ENCODE measurements around the gene BMI1.
"Not testable (repeated sequence)": the region's sequence is repeated elsewhere in the genome, so short reads cannot be mapped to it uniquely, and the experiment has no call there.

BMI1 gene

DNA sequence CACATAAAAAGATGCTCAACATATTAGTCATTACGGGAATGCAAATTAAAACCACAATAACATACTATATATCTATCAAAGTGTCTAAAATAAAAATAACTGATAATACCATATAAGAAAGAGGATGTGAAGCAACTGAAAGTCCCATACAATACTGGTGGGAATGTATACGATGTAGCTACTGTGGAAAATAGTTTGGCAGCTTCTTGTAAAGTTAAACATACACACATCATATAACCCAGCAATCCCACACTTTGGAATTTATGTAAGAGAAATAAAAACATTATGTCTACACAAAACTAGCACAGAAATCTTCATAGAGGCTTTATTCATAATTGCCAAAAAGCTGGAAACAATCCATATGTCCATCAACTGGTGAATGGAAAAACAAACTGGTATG, 15.2 kb upstream of the BMI1 start (continued):
- TF ChIP-seq ZFP3 (CRISPR knock-in tag; IDR thresholded peaks at IDR 0.05) (no peak), GLIS3 (CRISPR knock-in tag; IDR thresholded peaks at IDR 0.05) (no peak), ESRRG (CRISPR knock-in tag; IDR thresholded peaks at IDR 0.05) (no peak), TCF4 (CRISPR knock-in tag; IDR thresholded peaks at IDR 0.05; ENCODE audit: borderline replicate concordance) (no peak), SNAI2 (CRISPR knock-in tag; IDR thresholded peaks at IDR 0.05) (no peak), ZNF70 (CRISPR knock-in tag; IDR thresholded peaks at IDR 0.05) (no peak)
- TF ChIP-seq, protein P1, sequence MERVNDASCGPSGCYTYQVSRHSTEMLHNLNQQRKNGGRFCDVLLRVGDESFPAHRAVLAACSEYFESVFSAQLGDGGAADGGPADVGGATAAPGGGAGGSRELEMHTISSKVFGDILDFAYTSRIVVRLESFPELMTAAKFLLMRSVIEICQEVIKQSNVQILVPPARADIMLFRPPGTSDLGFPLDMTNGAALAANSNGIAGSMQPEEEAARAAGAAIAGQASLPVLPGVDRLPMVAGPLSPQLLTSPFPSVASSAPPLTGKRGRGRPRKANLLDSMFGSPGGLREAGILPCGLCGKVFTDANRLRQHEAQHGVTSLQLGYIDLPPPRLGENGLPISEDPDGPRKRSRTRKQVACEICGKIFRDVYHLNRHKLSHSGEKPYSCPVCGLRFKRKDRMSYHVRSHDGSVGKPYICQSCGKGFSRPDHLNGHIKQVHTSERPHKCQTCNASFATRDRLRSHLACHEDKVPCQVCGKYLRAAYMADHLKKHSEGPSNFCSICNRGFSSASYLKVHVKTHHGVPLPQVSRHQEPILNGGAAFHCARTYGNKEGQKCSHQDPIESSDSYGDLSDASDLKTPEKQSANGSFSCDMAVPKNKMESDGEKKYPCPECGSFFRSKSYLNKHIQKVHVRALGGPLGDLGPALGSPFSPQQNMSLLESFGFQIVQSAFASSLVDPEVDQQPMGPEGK (CRISPR knock-in tag; IDR thresholded peaks at IDR 0.05; ENCODE audit: borderline replicate concordance) = no peak

DNA sequence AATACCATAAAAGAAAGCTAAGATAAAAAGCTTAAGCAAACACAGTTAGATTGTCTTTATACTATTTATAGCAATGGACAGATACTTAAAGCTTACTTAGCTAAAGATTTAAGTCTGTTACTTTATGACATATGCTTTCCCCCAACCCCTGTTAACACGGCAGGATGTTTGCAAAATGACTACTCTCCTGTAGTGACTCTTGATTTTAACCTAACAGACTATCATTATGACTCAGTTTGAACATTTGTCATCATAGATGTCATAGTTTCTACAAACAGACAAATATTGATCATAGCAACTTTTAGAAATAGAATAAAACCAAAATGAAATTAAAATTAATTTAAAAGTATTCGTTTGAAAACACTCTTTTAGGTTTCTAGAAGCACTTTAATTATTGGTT, 12.5 kb upstream of the BMI1 start:
- TF ChIP-seq GLIS3 (CRISPR knock-in tag; IDR thresholded peaks at IDR 0.05) (no peak), CSDC2 (CRISPR knock-in tag; IDR thresholded peaks at IDR 0.05) (no peak), ZNF565 (CRISPR knock-in tag; conservative IDR thresholded peaks at IDR 0.05; ENCODE audit: low read depth) (no peak), ZC3H10 (CRISPR knock-in tag; IDR thresholded peaks at IDR 0.05) (no peak), ESRRG (CRISPR knock-in tag; IDR thresholded peaks at IDR 0.05) (no peak), TCF4 (CRISPR knock-in tag; IDR thresholded peaks at IDR 0.05; ENCODE audit: borderline replicate concordance) (no peak), ZNF70 (CRISPR knock-in tag; IDR thresholded peaks at IDR 0.05) (no peak), PPARA (CRISPR knock-in tag; IDR thresholded peaks at IDR 0.05; ENCODE audit: borderline replicate concordance) (no peak), TOX (CRISPR knock-in tag; IDR thresholded peaks at IDR 0.05; ENCODE audit: borderline replicate concordance) (no peak), RARB (CRISPR knock-in tag; IDR thresholded peaks at IDR 0.05) (no peak), BACH2 (CRISPR knock-in tag; IDR thresholded peaks at IDR 0.05; ENCODE audit: borderline replicate concordance) (no peak), ZNF8 (CRISPR knock-in tag; IDR thresholded peaks at IDR 0.05) (no peak), SNAI2 (CRISPR knock-in tag; IDR thresholded peaks at IDR 0.05) (no peak)
- TF ChIP-seq, protein P2, sequence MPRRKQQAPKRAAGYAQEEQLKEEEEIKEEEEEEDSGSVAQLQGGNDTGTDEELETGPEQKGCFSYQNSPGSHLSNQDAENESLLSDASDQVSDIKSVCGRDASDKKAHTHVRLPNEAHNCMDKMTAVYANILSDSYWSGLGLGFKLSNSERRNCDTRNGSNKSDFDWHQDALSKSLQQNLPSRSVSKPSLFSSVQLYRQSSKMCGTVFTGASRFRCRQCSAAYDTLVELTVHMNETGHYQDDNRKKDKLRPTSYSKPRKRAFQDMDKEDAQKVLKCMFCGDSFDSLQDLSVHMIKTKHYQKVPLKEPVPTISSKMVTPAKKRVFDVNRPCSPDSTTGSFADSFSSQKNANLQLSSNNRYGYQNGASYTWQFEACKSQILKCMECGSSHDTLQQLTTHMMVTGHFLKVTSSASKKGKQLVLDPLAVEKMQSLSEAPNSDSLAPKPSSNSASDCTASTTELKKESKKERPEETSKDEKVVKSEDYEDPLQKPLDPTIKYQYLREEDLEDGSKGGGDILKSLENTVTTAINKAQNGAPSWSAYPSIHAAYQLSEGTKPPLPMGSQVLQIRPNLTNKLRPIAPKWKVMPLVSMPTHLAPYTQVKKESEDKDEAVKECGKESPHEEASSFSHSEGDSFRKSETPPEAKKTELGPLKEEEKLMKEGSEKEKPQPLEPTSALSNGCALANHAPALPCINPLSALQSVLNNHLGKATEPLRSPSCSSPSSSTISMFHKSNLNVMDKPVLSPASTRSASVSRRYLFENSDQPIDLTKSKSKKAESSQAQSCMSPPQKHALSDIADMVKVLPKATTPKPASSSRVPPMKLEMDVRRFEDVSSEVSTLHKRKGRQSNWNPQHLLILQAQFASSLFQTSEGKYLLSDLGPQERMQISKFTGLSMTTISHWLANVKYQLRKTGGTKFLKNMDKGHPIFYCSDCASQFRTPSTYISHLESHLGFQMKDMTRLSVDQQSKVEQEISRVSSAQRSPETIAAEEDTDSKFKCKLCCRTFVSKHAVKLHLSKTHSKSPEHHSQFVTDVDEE (CRISPR knock-in tag; IDR thresholded peaks at IDR 0.05) = no peak
- TF ChIP-seq, protein P1 (CRISPR knock-in tag; IDR thresholded peaks at IDR 0.05; ENCODE audit: borderline replicate concordance) = no peak
- TF ChIP-seq, protein P3, sequence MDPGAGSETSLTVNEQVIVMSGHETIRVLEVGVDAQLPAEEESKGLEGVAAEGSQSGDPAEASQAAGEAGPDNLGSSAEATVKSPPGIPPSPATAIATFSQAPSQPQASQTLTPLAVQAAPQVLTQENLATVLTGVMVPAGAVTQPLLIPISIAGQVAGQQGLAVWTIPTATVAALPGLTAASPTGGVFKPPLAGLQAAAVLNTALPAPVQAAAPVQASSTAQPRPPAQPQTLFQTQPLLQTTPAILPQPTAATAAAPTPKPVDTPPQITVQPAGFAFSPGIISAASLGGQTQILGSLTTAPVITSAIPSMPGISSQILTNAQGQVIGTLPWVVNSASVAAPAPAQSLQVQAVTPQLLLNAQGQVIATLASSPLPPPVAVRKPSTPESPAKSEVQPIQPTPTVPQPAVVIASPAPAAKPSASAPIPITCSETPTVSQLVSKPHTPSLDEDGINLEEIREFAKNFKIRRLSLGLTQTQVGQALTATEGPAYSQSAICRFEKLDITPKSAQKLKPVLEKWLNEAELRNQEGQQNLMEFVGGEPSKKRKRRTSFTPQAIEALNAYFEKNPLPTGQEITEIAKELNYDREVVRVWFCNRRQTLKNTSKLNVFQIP (CRISPR knock-in tag; IDR thresholded peaks at IDR 0.05; ENCODE audit: borderline replicate concordance, low read depth) = no peak
- TF ChIP-seq, protein P4, sequence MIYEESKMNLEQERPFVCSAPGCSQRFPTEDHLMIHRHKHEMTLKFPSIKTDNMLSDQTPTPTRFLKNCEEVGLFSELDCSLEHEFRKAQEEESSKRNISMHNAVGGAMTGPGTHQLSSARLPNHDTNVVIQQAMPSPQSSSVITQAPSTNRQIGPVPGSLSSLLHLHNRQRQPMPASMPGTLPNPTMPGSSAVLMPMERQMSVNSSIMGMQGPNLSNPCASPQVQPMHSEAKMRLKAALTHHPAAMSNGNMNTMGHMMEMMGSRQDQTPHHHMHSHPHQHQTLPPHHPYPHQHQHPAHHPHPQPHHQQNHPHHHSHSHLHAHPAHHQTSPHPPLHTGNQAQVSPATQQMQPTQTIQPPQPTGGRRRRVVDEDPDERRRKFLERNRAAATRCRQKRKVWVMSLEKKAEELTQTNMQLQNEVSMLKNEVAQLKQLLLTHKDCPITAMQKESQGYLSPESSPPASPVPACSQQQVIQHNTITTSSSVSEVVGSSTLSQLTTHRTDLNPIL (CRISPR knock-in tag; IDR thresholded peaks at IDR 0.05; ENCODE audit: low read depth) = no peak
- no peak for ATAC-seq

DNA sequence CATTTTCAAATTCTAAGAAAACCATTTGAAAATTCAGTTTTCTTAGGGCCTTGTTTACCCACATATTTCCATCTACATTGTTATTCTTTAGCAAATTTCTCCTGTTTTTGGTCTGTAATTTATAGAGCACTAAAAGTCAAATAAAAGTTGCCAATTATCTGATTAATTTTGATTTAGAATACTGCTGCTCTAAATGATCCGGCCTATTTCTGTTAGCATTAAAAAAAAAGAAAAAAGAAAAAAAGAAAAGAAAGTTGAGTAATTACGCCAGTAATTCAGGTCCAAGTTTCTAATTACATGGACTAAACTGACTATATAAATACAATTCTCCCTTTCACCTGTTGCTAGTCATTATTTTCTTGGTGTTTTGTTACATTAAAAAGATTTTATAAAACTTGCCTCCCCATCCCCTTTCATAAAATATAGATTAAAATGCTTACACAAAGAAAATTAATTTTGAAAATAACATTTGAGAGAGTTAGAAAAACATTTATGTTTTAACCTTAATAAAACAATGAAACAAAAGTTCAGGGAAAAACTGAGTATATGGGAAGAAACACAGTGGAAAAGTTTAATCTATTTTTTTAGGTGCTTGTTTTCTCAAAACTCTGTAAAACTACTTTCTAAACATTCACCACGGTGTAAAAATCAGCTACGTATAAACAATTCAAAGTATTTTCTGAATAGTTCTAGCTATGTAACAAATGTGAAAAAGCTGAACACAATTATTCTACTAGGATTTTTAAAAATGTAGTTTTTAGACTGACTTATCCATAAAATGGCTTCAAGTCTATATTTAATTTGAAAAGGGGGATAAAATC, 11.5 kb upstream of the BMI1 start:
- ATAC-seq = no peak
- TF ChIP-seq RARB (CRISPR knock-in tag; IDR thresholded peaks at IDR 0.05) = no peak
- TF ChIP-seq PPARA (CRISPR knock-in tag; IDR thresholded peaks at IDR 0.05; ENCODE audit: borderline replicate concordance) = no peak
- no peak for TF ChIP-seq TOX (CRISPR knock-in tag; IDR thresholded peaks at IDR 0.05; ENCODE audit: borderline replicate concordance)
- TF ChIP-seq ARNTL (CRISPR knock-in tag; IDR thresholded peaks at IDR 0.05; ENCODE audit: borderline replicate concordance, low read depth) = no peak
- TF ChIP-seq, protein P3 (CRISPR knock-in tag; IDR thresholded peaks at IDR 0.05; ENCODE audit: borderline replicate concordance, low read depth) = no peak
- no peak for TF ChIP-seq GLIS3 (CRISPR knock-in tag; IDR thresholded peaks at IDR 0.05)
- TF ChIP-seq, protein P4 (CRISPR knock-in tag; IDR thresholded peaks at IDR 0.05; ENCODE audit: low read depth) = no peak

DNA sequence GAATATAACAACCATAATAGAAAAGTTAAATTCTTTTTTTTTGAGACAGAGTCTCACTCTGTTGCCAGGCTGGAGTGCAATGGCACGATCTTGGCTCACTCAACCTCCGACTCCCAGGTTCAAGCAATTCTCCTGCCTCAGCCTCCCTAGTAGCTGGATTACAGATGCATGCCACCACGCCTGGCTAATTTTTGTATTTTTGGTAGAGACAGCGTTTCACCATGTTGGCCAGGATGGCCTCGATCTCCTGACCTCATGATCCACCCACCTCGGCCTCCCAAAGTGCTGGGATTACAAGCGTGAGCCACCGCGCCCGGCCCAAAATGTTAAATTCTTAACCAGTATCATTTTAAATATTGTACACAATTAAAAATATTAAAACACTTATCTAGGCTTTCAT, 10.9 kb upstream of the BMI1 start:
- ATAC-seq = not testable (repeated sequence)
